ENCODE measurements around the gene SPINT2.

DNA sequence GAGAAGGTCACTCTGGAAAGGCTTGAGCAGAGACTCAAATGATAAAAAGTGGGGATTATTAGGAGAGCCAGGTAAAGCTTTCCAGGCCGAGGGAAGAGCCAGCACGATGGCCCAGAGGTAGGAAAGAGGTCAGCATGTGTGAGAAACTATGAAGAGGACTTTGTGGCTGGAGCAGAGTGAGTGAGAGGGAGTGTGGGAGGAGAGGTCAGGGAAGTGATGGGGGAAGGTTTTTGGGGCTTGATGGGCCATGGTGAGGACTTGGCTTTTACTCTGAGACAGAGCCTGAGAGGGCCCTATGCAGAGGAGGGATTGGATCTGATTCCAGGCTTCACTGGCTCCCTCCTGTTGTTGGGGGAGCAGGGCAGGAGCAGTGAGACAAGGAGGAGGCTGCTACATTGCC lies 76.6 kb downstream of the SPINT2 start:
- TF ChIP-seq, protein P1, sequence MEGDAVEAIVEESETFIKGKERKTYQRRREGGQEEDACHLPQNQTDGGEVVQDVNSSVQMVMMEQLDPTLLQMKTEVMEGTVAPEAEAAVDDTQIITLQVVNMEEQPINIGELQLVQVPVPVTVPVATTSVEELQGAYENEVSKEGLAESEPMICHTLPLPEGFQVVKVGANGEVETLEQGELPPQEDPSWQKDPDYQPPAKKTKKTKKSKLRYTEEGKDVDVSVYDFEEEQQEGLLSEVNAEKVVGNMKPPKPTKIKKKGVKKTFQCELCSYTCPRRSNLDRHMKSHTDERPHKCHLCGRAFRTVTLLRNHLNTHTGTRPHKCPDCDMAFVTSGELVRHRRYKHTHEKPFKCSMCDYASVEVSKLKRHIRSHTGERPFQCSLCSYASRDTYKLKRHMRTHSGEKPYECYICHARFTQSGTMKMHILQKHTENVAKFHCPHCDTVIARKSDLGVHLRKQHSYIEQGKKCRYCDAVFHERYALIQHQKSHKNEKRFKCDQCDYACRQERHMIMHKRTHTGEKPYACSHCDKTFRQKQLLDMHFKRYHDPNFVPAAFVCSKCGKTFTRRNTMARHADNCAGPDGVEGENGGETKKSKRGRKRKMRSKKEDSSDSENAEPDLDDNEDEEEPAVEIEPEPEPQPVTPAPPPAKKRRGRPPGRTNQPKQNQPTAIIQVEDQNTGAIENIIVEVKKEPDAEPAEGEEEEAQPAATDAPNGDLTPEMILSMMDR (IDR thresholded peaks at IDR 0.05): no peak
- no peak for TF ChIP-seq POLR2A (IDR thresholded peaks at IDR 0.05)
